ENCODE measurements around the gene ASTN2. TPM values are rescaled to one million over a fixed set of nuclear protein-coding genes. Genes with fewer than 3 reads are reported as not detected.

The ASTN2 gene
- total RNA-seq, 3 donors from 2014 or later, result 1.7 to 1.8 (median 1.7) TPM

GRCh38 chr9:116405321-116405720 is 1009.5 kb downstream of the ASTN2 start:
- Mint-ChIP-seq H3K27me3 (ENCODE audit: low read depth) (no peaks in the 10 kb centered on the region), H3K4me3 (no peak overlapping the region), H3K36me3 (ENCODE audit: insufficient read depth) (peaks cover 3% of the 10 kb centered on the region), H3K4me1 (ENCODE audit: low read depth) (no peaks in the 10 kb centered on the region), H3K9me3 (no peaks in the 10 kb centered on the region)
- ATAC-seq (no peak), DNase-seq (no peak)

GRCh38 chr9:116404228-116404627 is 1010.6 kb downstream of the ASTN2 start:
- Mint-ChIP-seq H3K4me3 (no peak overlapping the region), H3K9me3 (no peaks in the 10 kb centered on the region), H3K36me3 (ENCODE audit: insufficient read depth) (no peaks in the 10 kb centered on the region), H3K27me3 (ENCODE audit: low read depth) (no peaks in the 10 kb centered on the region), H3K4me1 (ENCODE audit: low read depth) (no peaks in the 10 kb centered on the region)
- ATAC-seq, result no peak
- no peak for DNase-seq

DNA sequence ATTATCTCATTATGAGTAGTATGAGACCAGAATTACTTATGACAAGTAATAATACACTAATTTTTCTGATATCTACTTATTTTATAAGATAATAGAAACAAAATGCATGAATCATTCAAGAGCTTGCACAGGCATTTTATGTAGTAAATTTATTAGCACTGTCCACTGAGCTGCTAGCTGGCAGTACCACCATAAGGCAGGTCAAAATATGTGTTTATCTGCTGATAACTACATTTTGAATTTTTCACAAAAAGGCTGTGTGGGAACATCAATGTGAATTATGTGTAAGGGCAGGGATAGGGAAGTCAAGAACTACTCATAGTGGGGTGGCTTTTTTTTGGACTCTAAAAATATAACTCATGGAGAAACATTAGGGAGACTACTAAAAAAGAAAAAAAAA is 1011.7 kb downstream of the ASTN2 start:
- Mint-ChIP-seq H3K9me3 (no peaks in the 10 kb centered on the region), H3K27me3 (ENCODE audit: low read depth) (no peaks in the 10 kb centered on the region), H3K4me1 (ENCODE audit: low read depth) (no peaks in the 10 kb centered on the region), H3K36me3 (ENCODE audit: insufficient read depth) (no peaks in the 10 kb centered on the region), H3K4me3 (no peak overlapping the region)
- DNase-seq (no peak), ATAC-seq (no peak)

DNA sequence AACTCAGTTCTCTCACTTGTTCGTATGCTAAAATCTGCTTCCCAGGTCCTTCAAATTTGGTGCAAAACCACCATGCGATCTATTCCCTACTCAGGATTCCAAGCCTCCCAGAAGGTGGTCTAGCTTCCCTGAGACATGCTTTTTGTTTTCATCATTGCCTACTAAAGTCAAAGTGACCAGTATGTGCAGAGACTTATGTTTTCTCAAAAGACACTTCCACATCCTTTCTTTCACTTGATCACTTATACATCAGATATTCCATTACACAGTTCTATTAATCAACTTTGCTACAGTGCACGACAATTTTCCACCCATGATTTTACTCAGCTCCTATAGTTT is 1019.2 kb downstream of the ASTN2 start:
- H3K9me3 Mint-ChIP-seq, result peaks cover 3% of the 10 kb centered on the region
- ATAC-seq (no peak), DNase-seq (no peak)
- peaks cover 8% of the 10 kb centered on the region for H3K36me3 Mint-ChIP-seq (ENCODE audit: insufficient read depth)
- H3K27me3 Mint-ChIP-seq (ENCODE audit: low read depth), result no peaks in the 10 kb centered on the region
- no peak overlapping the region for H3K4me3 Mint-ChIP-seq
- H3K4me1 Mint-ChIP-seq (ENCODE audit: low read depth), result no peaks in the 10 kb centered on the region

GRCh38 chr9:116394894-116395698 is 1019.8 kb downstream of the ASTN2 start:
- no peaks in the 10 kb centered on the region for H3K27me3 Mint-ChIP-seq (ENCODE audit: low read depth)
- H3K4me1 Mint-ChIP-seq (ENCODE audit: low read depth), result no peaks in the 10 kb centered on the region
- ATAC-seq (no peak), DNase-seq (no peak)
- peaks cover 3% of the 10 kb centered on the region for H3K9me3 Mint-ChIP-seq
- no peak overlapping the region for H3K4me3 Mint-ChIP-seq
- peaks cover 8% of the 10 kb centered on the region for H3K36me3 Mint-ChIP-seq (ENCODE audit: insufficient read depth)

DNA sequence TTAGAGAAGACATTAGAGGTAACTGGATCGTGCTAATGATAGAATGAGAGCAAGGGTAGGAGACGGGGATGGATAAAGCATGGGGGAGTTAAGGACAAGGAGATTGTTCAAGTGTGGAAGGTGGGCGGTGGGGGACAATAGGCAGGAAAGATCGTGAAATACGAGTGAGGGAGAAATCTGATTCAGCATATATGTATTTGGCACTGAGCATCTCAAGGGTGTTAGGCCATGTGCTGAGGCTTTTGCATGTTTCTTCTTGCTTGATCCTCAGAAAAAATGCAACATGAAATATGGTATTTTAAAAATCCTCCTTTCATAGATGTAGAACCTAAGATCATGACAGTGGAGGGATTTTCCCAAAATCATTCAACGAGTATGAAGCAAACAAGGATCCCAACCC is 1020.8 kb downstream of the ASTN2 start:
- Mint-ChIP-seq H3K36me3 (ENCODE audit: insufficient read depth) (peaks cover 8% of the 10 kb centered on the region), H3K27me3 (ENCODE audit: low read depth) (no peaks in the 10 kb centered on the region), H3K4me1 (ENCODE audit: low read depth) (no peaks in the 10 kb centered on the region), H3K4me3 (no peak overlapping the region), H3K9me3 (peaks cover 3% of the 10 kb centered on the region)
- DNase-seq (no peak), ATAC-seq (no peak)

GRCh38 chr9:116393198-116393597 is 1021.7 kb downstream of the ASTN2 start:
- H3K36me3 Mint-ChIP-seq (ENCODE audit: insufficient read depth), result peaks cover 8% of the 10 kb centered on the region
- no peak for ATAC-seq

DNA sequence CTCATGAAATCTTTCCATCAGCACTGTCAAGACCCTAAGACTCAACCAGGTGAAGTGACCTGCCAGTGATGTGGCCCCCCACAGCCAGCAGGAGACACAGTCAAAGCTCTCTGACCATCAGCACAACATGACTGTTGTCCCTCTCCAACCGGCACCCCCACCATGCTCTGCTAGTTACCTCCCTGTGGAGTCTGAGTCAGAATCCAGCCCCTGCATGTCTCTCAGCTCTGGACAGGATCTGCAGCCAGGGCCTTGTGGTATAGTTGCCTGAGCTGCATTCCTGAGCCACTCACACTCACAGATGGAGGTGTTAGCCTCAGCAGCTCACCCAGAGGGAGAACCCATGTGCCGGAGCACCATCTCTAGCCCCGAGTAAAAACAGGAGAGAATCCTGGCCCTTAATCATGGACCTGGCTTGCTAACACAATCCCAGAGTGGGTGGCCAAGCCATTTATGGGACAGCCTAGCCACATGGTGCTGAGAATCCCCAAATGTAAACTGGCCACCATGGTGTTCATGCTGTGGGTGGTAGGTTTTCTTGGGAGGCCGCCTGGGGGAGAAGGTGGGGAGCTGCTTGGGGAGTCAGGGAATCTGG is 1023.5 kb downstream of the ASTN2 start:
- DNase-seq, result no peak
- Mint-ChIP-seq H3K4me1 (ENCODE audit: low read depth) (no peaks in the 10 kb centered on the region), H3K9me3 (peaks cover 3% of the 10 kb centered on the region), H3K36me3 (ENCODE audit: insufficient read depth) (peaks cover 6% of the 10 kb centered on the region), H3K4me3 (no peak overlapping the region), H3K27me3 (ENCODE audit: low read depth) (no peaks in the 10 kb centered on the region)
- no peak for ATAC-seq

More at GRCh38 chr9:116393198-116393597, 1021.7 kb downstream of the ASTN2 start:
- Mint-ChIP-seq H3K4me3 (no peak overlapping the region), H3K9me3 (peaks cover 3% of the 10 kb centered on the region), H3K4me1 (ENCODE audit: low read depth) (no peaks in the 10 kb centered on the region), H3K27me3 (ENCODE audit: low read depth) (no peaks in the 10 kb centered on the region)
- DNase-seq, result no peak

GRCh38 chr9:116390303-116391228 is 1024.3 kb downstream of the ASTN2 start:
- H3K4me1 Mint-ChIP-seq (ENCODE audit: low read depth), result no peaks in the 10 kb centered on the region
- H3K4me3 Mint-ChIP-seq, result no peak overlapping the region
- peaks cover 8% of the 10 kb centered on the region for H3K36me3 Mint-ChIP-seq (ENCODE audit: insufficient read depth)
- H3K9me3 Mint-ChIP-seq, result peaks cover 3% of the 10 kb centered on the region
- no peak for ATAC-seq
- no peaks in the 10 kb centered on the region for H3K27me3 Mint-ChIP-seq (ENCODE audit: low read depth)
- no peak for DNase-seq

- ATAC-seq (no peak), DNase-seq (no peak)
- Mint-ChIP-seq H3K4me3 (no peak overlapping the region), H3K9me3 (peaks cover 2% of the 10 kb centered on the region), H3K27me3 (ENCODE audit: low read depth) (no peaks in the 10 kb centered on the region), H3K4me1 (ENCODE audit: low read depth) (no peaks in the 10 kb centered on the region), H3K36me3 (ENCODE audit: insufficient read depth) (peaks cover 8% of the 10 kb centered on the region)
Measured at GRCh38 chr9:116389541-116390302, 1025.1 kb downstream of the ASTN2 start.

GRCh38 chr9:116387934-116388698 is 1026.7 kb downstream of the ASTN2 start:
- H3K27me3 Mint-ChIP-seq (ENCODE audit: low read depth), result no peaks in the 10 kb centered on the region
- H3K4me3 Mint-ChIP-seq, result no peak overlapping the region
- DNase-seq (no peak), ATAC-seq (no peak)
- no peaks in the 10 kb centered on the region for H3K4me1 Mint-ChIP-seq (ENCODE audit: low read depth)
- H3K36me3 Mint-ChIP-seq (ENCODE audit: insufficient read depth), result peaks cover 3% of the 10 kb centered on the region
- H3K9me3 Mint-ChIP-seq, result no peaks in the 10 kb centered on the region

DNA sequence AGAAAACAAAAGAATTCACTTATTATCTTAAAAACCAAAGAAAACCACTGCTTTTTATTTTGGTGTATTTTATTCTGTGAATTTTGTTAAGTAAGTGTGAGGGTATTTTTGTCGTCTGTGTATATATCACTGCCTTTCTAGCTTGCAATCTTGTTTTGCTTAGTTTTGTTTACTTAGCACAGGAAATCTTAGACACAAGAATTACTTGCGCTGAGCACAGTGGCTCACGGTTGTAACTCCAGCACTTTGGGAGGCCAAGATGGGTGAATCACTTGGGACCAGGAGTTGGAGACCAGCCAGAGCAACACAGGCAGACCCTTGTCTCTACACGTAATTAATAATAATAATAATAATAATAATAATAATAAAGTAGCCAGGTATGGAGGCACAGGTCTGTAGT is 1030.9 kb downstream of the ASTN2 start:
- no peaks in the 10 kb centered on the region for H3K27me3 Mint-ChIP-seq (ENCODE audit: low read depth)
- no peak for DNase-seq
- no peak overlapping the region for H3K4me3 Mint-ChIP-seq
- no peaks in the 10 kb centered on the region for H3K4me1 Mint-ChIP-seq (ENCODE audit: low read depth)
- H3K36me3 Mint-ChIP-seq (ENCODE audit: insufficient read depth), result peaks cover 3% of the 10 kb centered on the region
- no peak for ATAC-seq
- H3K9me3 Mint-ChIP-seq, result no peaks in the 10 kb centered on the region

DNA sequence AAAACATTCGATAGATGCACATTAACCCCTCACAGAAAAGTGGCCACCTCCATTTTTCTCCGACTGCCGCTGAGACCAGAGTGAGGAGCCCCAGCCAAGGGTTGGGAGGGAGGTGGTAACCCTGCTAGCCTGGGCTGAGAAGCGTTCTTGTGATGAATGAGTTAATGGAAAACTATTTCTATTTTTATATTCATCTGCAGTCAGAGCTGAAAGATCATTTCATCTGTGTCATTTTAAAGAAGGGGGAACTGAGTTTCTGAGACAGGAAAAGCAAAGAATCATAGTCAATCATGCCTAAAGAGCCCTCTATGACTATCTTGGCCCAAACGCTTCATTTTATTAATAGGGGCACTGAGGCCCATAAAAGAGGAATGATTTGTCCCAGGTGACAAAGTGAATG is 1031.7 kb downstream of the ASTN2 start:
- peaks cover 3% of the 10 kb centered on the region for H3K36me3 Mint-ChIP-seq (ENCODE audit: insufficient read depth)
- H3K4me1 Mint-ChIP-seq (ENCODE audit: low read depth), result no peaks in the 10 kb centered on the region
- H3K4me3 Mint-ChIP-seq, result no peak overlapping the region
- H3K9me3 Mint-ChIP-seq, result no peaks in the 10 kb centered on the region
- DNase-seq, result no peak
- no peaks in the 10 kb centered on the region for H3K27me3 Mint-ChIP-seq (ENCODE audit: low read depth)
- no peak for ATAC-seq
